AG09319 (cell line): ENCODE measurements around the gene FAM184A.
A peak's percentile ranks its signal among the peaks of the same experiment; 100 is the strongest.
"Not testable (repeated sequence)": the region's sequence is repeated elsewhere in the genome, so short reads cannot be mapped to it uniquely, and the experiment has no call there.

ENCODE experiments used
- DNase-seq: peaks from one replicate; pipeline ENCODE4 v3.0.0-alpha.2; 2010; ENCODE audit warnings: low read depth; ENCODE audit errors: extremely low read depth
- TF ChIP-seq, protein P1 (sequence below): IDR thresholded peaks from 2 replicates; pipeline ENCODE4 v1.5.1; 2011; ENCODE audit warnings: low read depth, mild to moderate bottlenecking, inconsistent platforms, low read length, moderate library complexity

The FAM184A gene

DNA sequence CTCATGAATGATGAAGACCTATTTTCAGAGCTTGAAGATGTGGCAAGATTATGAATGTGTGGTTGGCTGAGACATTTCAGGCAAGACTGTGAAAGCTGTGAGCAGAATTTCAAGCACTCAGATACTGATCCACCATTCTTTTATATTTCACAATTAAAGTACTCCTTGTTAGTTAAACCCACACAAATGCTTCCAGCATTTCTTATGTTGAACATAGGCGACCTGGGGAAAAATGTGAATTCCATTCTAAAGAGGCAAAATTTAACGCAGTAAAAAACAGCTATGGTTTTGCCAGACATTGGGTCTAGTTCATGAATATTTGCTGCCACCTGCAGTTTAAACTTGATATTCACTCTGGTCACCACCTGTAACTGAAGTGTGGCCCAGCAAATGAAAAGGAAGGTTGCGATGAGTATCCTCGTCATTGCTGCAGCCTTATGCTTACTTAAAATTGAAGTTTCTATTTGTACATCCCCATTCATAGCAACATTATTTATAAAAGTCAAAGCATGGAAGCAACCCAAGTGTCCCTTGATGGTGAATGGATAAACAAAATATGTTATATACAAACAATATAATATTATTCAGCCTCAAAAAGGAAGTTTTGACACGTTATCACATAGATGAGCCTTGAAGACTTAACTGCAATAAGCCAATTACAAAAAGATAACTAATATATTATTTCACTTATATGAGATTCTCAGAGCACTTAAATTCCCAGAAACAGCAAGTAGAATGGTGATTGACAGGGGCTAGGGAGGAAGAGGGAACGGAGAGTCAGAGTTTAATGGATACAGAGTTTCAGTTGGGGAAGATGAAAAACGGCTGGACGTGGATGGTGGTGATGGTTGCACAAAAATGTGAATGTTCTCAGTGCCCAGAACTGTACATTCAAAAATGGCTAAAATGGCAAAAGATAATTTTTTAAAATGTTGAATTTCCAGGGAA, 32.4 kb upstream of the FAM184A start:
- TF ChIP-seq, protein P1, sequence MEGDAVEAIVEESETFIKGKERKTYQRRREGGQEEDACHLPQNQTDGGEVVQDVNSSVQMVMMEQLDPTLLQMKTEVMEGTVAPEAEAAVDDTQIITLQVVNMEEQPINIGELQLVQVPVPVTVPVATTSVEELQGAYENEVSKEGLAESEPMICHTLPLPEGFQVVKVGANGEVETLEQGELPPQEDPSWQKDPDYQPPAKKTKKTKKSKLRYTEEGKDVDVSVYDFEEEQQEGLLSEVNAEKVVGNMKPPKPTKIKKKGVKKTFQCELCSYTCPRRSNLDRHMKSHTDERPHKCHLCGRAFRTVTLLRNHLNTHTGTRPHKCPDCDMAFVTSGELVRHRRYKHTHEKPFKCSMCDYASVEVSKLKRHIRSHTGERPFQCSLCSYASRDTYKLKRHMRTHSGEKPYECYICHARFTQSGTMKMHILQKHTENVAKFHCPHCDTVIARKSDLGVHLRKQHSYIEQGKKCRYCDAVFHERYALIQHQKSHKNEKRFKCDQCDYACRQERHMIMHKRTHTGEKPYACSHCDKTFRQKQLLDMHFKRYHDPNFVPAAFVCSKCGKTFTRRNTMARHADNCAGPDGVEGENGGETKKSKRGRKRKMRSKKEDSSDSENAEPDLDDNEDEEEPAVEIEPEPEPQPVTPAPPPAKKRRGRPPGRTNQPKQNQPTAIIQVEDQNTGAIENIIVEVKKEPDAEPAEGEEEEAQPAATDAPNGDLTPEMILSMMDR, result peak; percentile 48
- no peak for DNase-seq

DNA sequence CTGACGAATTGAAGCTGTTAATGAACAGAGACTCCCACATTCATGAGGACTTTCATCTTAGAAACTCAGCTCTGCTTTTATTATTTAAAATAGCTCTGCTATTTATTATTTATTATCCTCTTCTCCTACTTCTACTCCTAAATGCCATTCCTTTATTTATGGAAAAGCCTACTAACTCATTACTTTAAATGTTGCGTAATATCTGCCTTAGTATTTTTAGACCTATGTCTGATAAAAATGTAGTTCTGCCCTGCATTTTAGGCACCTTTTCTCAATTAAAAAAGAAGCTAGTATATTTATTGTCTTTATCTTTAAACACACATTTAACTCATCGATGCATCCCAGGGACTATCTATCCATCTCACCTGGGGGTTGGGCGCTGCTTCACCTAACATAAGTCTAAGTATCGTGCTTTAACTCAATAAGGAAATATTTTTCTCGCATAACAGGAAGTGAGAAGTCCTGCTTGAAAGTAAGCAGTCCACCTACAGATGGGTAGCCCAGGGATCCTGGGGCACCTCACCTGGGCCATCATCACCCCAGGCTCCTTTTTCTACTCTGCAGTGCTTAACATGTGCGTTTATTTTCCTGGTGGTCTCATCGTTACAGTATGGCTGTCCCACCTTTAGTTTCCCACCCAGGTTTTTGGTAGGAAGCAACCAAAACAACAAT, 31.3 kb upstream of the FAM184A start:
- TF ChIP-seq, protein P1, result no peak
- no peak for DNase-seq

DNA sequence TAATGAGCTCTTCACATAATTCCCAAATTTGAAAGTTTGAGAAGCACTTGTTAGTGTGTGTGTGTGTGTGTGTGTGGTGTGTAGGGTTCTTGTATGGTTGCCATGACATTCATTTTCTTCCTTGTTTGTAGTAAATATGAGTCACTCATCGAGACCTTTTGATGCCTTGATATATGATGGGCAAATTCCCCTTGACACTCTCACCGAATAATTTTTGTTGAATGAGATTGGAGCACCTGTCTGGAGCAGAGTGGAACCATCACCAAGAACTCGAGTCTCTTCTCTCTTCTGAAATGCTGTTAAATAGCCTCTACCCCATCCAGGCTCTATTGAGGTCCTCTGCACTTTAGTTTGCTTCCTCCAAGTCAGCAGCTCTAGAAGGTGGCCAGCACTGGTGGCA, 29.6 kb upstream of the FAM184A start:
- TF ChIP-seq, protein P1, result no peak
- no peak for DNase-seq

DNA sequence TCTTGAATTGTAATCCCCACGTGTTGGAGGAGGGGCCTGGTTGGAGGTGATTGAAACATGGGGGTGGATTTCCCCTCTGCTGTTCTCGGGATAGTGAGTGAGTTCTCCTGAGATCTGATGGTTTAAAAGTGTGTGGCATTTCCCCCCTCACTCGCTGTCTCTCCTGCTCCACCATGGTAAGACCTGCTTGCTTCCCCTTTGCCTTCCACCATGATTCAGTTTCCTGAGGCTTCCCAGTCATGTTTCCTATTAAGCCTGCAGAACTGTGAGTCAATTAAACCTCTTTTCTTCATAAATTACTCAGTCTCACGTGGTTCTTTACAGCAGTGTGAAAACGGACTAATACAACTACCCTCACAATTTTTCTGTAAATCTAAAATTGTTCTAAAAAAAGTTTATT, 26.8 kb upstream of the FAM184A start:
- TF ChIP-seq, protein P1, result no peak

DNA sequence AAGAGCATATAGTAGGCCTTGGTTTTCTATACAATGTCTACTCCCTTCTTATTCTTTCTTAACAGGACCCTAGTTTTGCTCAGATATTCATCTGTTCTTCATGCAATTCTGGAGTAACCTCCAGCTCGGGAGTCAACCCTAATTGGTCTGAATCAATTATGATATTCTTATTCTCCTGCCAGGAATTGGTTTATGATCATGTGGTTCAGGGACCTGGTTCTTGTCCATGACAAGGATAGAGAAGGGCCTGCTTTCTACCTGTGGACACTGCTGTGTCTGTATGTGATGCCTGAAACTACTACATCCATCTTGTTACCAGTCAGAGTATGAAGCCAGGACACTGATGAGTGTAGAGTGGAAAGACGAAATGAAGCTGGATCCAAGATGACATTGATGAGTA, 24.4 kb upstream of the FAM184A start:
- TF ChIP-seq, protein P1, result no peak
- DNase-seq, result no peak

More for the DNA sequence above, 26.8 kb upstream of the FAM184A start:
- DNase-seq, result no peak

DNA sequence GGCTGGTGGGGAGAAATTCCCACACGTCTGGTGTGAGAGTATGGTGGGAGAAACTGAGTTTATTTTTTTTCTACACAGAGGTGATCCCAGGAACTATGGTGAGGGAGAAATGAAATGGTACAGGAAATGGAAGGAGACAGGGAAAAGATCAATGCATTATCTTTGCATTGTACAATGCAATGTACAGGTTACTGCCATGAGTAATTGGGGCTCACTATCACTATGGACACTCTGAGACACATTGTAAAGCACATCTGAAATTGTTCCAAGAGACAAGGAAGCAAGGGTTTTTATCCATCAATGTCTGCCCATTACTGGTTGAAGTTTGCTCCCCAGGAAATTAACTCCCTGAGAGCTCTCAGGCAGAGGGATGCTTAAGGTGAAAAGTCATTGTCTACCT, 21.7 kb upstream of the FAM184A start:
- TF ChIP-seq, protein P1, result no peak
- no peak for DNase-seq

DNA sequence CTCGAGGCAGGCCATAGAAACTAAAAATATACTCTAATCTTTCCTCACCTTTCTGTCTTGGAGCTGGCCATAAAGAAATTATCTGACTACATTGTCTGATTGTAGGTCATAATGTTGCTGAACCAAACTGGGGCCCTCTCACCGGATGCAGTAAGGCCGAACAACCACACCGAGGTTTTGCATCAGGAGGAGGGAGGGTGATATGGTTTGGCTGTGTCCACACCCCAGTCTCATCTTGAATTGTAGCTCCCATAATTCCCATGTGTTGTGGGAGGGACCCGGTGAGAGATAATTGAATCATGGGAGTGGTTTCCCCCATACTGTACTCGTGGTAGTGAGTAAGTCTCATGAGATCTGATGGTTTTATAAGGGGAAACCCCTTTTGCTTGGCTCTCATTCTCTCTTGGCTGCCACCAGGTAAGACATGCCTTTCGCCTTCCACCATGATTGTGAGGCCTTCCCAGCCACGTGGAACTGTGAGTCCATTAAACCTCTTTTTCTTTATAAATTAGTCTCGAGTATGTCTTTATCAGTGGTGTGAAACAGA, 19.4 kb upstream of the FAM184A start:
- DNase-seq, result not testable (repeated sequence)
